ENCODE measurements around the gene USP12. TPM values are rescaled to one million over a fixed set of nuclear protein-coding genes. Genes with fewer than 3 reads are reported as not detected.

The USP12 gene
- total RNA-seq, 2 donors from 2014 or later: 22.6 to 40.5 TPM

GRCh38 chr13:27139565-27139964, 32.0 kb downstream of the USP12 start:
- no peak for DNase-seq (ENCODE audit: low spot score)
- Histone ChIP-seq H3K9me3 (no peaks in the 10 kb centered on the region), H3K4me1 (ENCODE audit: control insufficient read depth in 1 of 2, low read depth in 2 of 2) (peaks cover 11% of the 10 kb centered on the region in 2 donors), H3K27me3 (replicated peaks; ENCODE audit: insufficient read depth) (no peaks in the 10 kb centered on the region), H3K4me3 (no peak overlapping the region), H3K27ac (no peak overlapping the region), H3K36me3 (no peaks in the 10 kb centered on the region)
- no peak for ATAC-seq (ENCODE audit: insufficient number of reproducible peaks, low FRiP score, low read depth)
- TF ChIP-seq CTCF (IDR thresholded peaks at IDR 0.05): no peak

GRCh38 chr13:27138457-27139093, 33.0 kb downstream of the USP12 start:
- DNase-seq (ENCODE audit: low spot score) (no peak), ATAC-seq (ENCODE audit: insufficient number of reproducible peaks, low FRiP score, low read depth) (no peak)
- no peaks in the 10 kb centered on the region for H3K27me3 ChIP-seq (replicated peaks; ENCODE audit: insufficient read depth)
- H3K4me3 ChIP-seq: no peak overlapping the region
- H3K27ac ChIP-seq: no peak overlapping the region
- no peak for TF ChIP-seq CTCF (IDR thresholded peaks at IDR 0.05)
- H3K4me1 ChIP-seq (ENCODE audit: control insufficient read depth in 1 of 2, low read depth in 2 of 2): peaks cover 11 to 14% of the 10 kb centered on the region in 2 donors
- H3K9me3 ChIP-seq: no peaks in the 10 kb centered on the region
- H3K36me3 ChIP-seq: no peaks in the 10 kb centered on the region

- Histone ChIP-seq H3K9me3 (no peaks in the 10 kb centered on the region), H3K4me1 (ENCODE audit: control insufficient read depth in 1 of 2, low read depth in 2 of 2) (peaks cover 11 to 14% of the 10 kb centered on the region in 2 donors), H3K36me3 (no peaks in the 10 kb centered on the region), H3K27me3 (replicated peaks; ENCODE audit: insufficient read depth) (no peaks in the 10 kb centered on the region), H3K4me3 (no peak overlapping the region), H3K27ac (peak overlapping the region in 1 of 2 donors; percentile 16)
- ATAC-seq (ENCODE audit: insufficient number of reproducible peaks, low FRiP score, low read depth) (no peak), DNase-seq (ENCODE audit: low spot score) (no peak)
- TF ChIP-seq CTCF (IDR thresholded peaks at IDR 0.05): no peak
Observed at GRCh38 chr13:27137759-27138158, 33.9 kb downstream of the USP12 start.

GRCh38 chr13:27135023-27135422, 36.6 kb downstream of the USP12 start:
- ATAC-seq (ENCODE audit: insufficient number of reproducible peaks, low FRiP score, low read depth): no peak
- Histone ChIP-seq H3K9me3 (no peaks in the 10 kb centered on the region), H3K27me3 (replicated peaks; ENCODE audit: insufficient read depth) (no peaks in the 10 kb centered on the region), H3K36me3 (no peaks in the 10 kb centered on the region), H3K27ac (no peak overlapping the region), H3K4me1 (ENCODE audit: control insufficient read depth in 1 of 2, low read depth in 2 of 2) (peaks cover 22 to 30% of the 10 kb centered on the region in 2 donors), H3K4me3 (no peak overlapping the region)
- DNase-seq (ENCODE audit: low spot score): no peak
- TF ChIP-seq CTCF (IDR thresholded peaks at IDR 0.05): no peak

GRCh38 chr13:27133889-27134288, 37.7 kb downstream of the USP12 start:
- H3K9me3 ChIP-seq: no peaks in the 10 kb centered on the region
- peaks cover 30 to 39% of the 10 kb centered on the region in 2 donors for H3K4me1 ChIP-seq (ENCODE audit: control insufficient read depth in 1 of 2, low read depth in 2 of 2)
- H3K36me3 ChIP-seq: no peaks in the 10 kb centered on the region
- no peak overlapping the region for H3K27ac ChIP-seq
- no peak for DNase-seq (ENCODE audit: low spot score)
- TF ChIP-seq CTCF (IDR thresholded peaks at IDR 0.05): no peak
- no peaks in the 10 kb centered on the region for H3K27me3 ChIP-seq (replicated peaks; ENCODE audit: insufficient read depth)
- no peak overlapping the region for H3K4me3 ChIP-seq
- ATAC-seq (ENCODE audit: insufficient number of reproducible peaks, low FRiP score, low read depth): no peak
